HepG2 (cell line): ENCODE data around the gene ATOH8. TPM values are rescaled to one million over a fixed set of nuclear protein-coding genes. Genes with fewer than 3 reads are reported as not detected.
A peak's percentile ranks its signal among the peaks of the same experiment; 100 is the strongest.

Experiments
- CENPT ChIP-seq: sonication (generic); formaldehyde crosslinking; IDR thresholded peaks from 2 replicates; pipeline ENCODE4 v1.8.0; 2022; ENCODE audit warnings: low read depth, mild to moderate bottlenecking, moderate library complexity, missing genetic modification reagents
- CREM ChIP-seq, 2 experiments: sonication (generic) in 1 of 2; formaldehyde crosslinking in 1 of 2; IDR thresholded peaks; 2 replicates each; pipeline versions ENCODE4 v1.4.0 to v1.6.1; 2016 to 2020; ENCODE audit warnings: antibody characterized with exemption in 1 of 2, mild to moderate bottlenecking in 1 of 2, missing genetic modification reagents in 1 of 2
- MATR3 ChIP-seq: sonication (generic); formaldehyde crosslinking; IDR thresholded peaks from 2 replicates; pipeline ENCODE4 v1.4.0; 2020; ENCODE audit warnings: missing genetic modification reagents
- MLLT10 ChIP-seq: sonication (generic); formaldehyde crosslinking; IDR thresholded peaks from 2 replicates; pipeline ENCODE4 v1.4.0; 2020; ENCODE audit warnings: missing genetic modification reagents
- POLR2G ChIP-seq: fragments of 200-400 bp; formaldehyde crosslinking; IDR thresholded peaks from 2 replicates; pipeline ENCODE4 v1.6.1; 2018; ENCODE audit warnings: mild to moderate bottlenecking, low read depth, low read length, moderate library complexity
- PRPF4 ChIP-seq: fragments of 200-400 bp; formaldehyde crosslinking; IDR thresholded peaks from 2 replicates; pipeline ENCODE4 v1.6.1; 2016; ENCODE audit warnings: low read length, low read depth; ENCODE audit not compliant: poor library complexity, severe bottlenecking
- RARG ChIP-seq: sonication (generic); formaldehyde crosslinking; IDR thresholded peaks from 2 replicates; pipeline ENCODE4 v1.4.0; 2020; ENCODE audit warnings: low read depth, mild to moderate bottlenecking, missing genetic modification reagents
- TSC22D2 ChIP-seq: sonication (generic); formaldehyde crosslinking; IDR thresholded peaks from 2 replicates; pipeline ENCODE4 v1.5.1; 2020; ENCODE audit warnings: missing genetic modification reagents, mild to moderate bottlenecking, borderline replicate concordance
- ZFP36 ChIP-seq: fragments of 150-350 bp; IDR thresholded peaks from 2 replicates; pipeline ENCODE4 v1.6.1; 2018; ENCODE audit warnings: borderline replicate concordance, low read length, low read depth; ENCODE audit not compliant: partially characterized antibody
- ZFP36L1 ChIP-seq: sonication (generic); formaldehyde crosslinking; IDR thresholded peaks from 2 replicates; pipeline ENCODE4 v1.8.0; 2022; ENCODE audit warnings: mild to moderate bottlenecking, missing genetic modification reagents, moderate library complexity
- ZMYM3 ChIP-seq: sonication (generic); formaldehyde crosslinking; IDR thresholded peaks from 2 replicates; pipeline ENCODE4 v1.5.1; 2020; ENCODE audit warnings: mild to moderate bottlenecking, missing genetic modification reagents
- ZNF124 ChIP-seq: sonication (generic); formaldehyde crosslinking; IDR thresholded peaks from 2 replicates; pipeline ENCODE4 v1.4.0; 2020; ENCODE audit warnings: missing genetic modification reagents
- ZNF674 ChIP-seq: sonication (generic); formaldehyde crosslinking; IDR thresholded peaks from 2 replicates; pipeline ENCODE4 v1.5.0; 2020; ENCODE audit warnings: low read depth, mild to moderate bottlenecking, missing genetic modification reagents
- ZNF678 ChIP-seq: sonication (generic); formaldehyde crosslinking; IDR thresholded peaks from 2 replicates; pipeline ENCODE4 v1.4.0; 2020; ENCODE audit warnings: mild to moderate bottlenecking, missing genetic modification reagents
- polyA plus RNA-seq, 8 experiments: library from polyadenylated mRNA; depleted of rRNA in 3 of 8; stranded (reverse) in 7 of 8; unstranded in 1 of 8; fragments of >200 nt; fragmentation: Illumina TruSeq in 4 of 8; extraction: Trizol in 4 of 8; gene quantifications; 2 replicates each; pipeline versions ENCODE4 v1.2.1 to v1.2.3, GENCODE V29; 2011 to 2016; ENCODE audit warnings: low read depth in 4 of 8, missing spikeins in 1 of 8, mixed read lengths in 1 of 8; ENCODE audit not compliant: insufficient read depth in 1 of 8
- total RNA-seq, 5 experiments: library from RNA; depleted of rRNA; stranded (reverse); fragments of >200 nt; fragmentation: Illumina TruSeq; extraction: Trizol; gene quantifications; 2 replicates each; pipeline ENCODE4 v1.2.3, GENCODE V29; 2016; ENCODE audit warnings: low read depth in 1 of 5
- TF ChIP-seq, protein P1 (sequence below): sonication (generic); formaldehyde crosslinking; IDR thresholded peaks from 2 replicates; pipeline ENCODE4 v1.9.0; 2021; ENCODE audit warnings: mild to moderate bottlenecking, missing genetic modification reagents
- TF ChIP-seq, protein P2 (sequence below): sonication (generic); formaldehyde crosslinking; IDR thresholded peaks from 2 replicates; pipeline ENCODE4 v1.5.0; 2020; ENCODE audit warnings: missing genetic modification reagents, mild to moderate bottlenecking, borderline replicate concordance
- TF ChIP-seq, protein P3 (sequence below): sonication (generic); formaldehyde crosslinking; conservative IDR thresholded peaks from 2 replicates; pipeline ENCODE4 v1.8.0; 2022; ENCODE audit warnings: low read depth, missing genetic modification reagents
- TF ChIP-seq, protein P4 (sequence below): IDR thresholded peaks from 2 replicates; pipeline ENCODE4 v1.6.1; 2016; ENCODE audit warnings: low read depth, borderline replicate concordance
- TF ChIP-seq, protein P5 (sequence below): sonication (generic); formaldehyde crosslinking; IDR thresholded peaks from 2 replicates; pipeline ENCODE4 v1.4.0; 2020; ENCODE audit warnings: missing genetic modification reagents, mild to moderate bottlenecking, borderline replicate concordance

Gene ATOH8
- total and polyA plus RNA-seq, 2 of the 13 experiments (the other 11 are each of a cell fraction or from before 2014, with no cell fraction given) = 0.13 to 0.61 TPM

DNA sequence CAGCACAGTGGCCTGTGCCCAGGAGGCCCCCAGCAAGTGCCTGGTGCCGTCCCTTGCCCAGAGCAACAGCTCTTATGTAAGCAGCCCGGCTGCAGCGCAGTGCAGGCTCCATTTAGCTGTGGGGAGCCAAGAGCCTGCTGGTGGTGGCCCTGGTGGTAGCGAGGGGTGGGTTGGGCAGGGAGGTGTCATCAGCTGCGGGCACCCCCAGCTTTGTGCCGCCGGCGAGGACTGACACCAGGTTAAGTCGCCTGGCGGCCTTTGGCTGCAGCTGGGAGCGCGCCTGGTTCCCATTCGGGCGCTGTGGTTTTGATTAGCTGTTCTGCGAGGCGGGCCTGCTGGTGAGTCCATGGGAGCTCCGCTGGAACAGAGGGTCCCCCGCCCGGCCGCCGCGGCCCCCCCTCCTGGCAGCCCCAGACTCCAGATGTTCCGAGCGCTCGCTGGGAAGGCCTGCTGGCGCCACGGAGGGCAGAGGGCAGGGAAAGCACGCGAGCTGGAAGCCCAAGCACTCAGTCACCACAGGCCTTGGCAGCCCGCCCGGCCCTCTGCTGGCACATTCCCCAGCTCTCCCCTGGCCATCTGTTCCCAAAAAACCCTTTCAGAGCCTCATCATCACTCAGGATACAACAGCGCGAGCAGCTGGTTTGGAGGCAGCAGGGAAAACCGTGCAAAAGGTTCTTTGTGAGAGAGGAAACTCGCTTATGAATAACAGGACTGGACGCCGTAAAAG lies 18.4 kb downstream of the ATOH8 start (continued):
- no peak for TF ChIP-seq ZMYM3 (CRISPR knock-in tag)
- TF ChIP-seq ZNF678 (CRISPR knock-in tag) = no peak
- TF ChIP-seq ZFP36 = no peak
- no peak for TF ChIP-seq ZNF674 (CRISPR knock-in tag)
- TF ChIP-seq PRPF4 = no peak
- TF ChIP-seq, protein P1, sequence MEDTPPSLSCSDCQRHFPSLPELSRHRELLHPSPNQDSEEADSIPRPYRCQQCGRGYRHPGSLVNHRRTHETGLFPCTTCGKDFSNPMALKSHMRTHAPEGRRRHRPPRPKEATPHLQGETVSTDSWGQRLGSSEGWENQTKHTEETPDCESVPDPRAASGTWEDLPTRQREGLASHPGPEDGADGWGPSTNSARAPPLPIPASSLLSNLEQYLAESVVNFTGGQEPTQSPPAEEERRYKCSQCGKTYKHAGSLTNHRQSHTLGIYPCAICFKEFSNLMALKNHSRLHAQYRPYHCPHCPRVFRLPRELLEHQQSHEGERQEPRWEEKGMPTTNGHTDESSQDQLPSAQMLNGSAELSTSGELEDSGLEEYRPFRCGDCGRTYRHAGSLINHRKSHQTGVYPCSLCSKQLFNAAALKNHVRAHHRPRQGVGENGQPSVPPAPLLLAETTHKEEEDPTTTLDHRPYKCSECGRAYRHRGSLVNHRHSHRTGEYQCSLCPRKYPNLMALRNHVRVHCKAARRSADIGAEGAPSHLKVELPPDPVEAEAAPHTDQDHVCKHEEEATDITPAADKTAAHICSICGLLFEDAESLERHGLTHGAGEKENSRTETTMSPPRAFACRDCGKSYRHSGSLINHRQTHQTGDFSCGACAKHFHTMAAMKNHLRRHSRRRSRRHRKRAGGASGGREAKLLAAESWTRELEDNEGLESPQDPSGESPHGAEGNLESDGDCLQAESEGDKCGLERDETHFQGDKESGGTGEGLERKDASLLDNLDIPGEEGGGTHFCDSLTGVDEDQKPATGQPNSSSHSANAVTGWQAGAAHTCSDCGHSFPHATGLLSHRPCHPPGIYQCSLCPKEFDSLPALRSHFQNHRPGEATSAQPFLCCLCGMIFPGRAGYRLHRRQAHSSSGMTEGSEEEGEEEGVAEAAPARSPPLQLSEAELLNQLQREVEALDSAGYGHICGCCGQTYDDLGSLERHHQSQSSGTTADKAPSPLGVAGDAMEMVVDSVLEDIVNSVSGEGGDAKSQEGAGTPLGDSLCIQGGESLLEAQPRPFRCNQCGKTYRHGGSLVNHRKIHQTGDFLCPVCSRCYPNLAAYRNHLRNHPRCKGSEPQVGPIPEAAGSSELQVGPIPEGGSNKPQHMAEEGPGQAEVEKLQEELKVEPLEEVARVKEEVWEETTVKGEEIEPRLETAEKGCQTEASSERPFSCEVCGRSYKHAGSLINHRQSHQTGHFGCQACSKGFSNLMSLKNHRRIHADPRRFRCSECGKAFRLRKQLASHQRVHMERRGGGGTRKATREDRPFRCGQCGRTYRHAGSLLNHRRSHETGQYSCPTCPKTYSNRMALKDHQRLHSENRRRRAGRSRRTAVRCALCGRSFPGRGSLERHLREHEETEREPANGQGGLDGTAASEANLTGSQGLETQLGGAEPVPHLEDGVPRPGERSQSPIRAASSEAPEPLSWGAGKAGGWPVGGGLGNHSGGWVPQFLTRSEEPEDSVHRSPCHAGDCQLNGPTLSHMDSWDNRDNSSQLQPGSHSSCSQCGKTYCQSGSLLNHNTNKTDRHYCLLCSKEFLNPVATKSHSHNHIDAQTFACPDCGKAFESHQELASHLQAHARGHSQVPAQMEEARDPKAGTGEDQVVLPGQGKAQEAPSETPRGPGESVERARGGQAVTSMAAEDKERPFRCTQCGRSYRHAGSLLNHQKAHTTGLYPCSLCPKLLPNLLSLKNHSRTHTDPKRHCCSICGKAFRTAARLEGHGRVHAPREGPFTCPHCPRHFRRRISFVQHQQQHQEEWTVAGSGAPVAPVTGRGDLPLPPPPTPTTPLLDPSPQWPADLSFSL (CRISPR knock-in tag) = no peak
- TF ChIP-seq CENPT = 0 out of 2 replicates have a peak, but pooled peaks have one; percentile 47
- no peak for TF ChIP-seq RARG (CRISPR knock-in tag)
- no peak for TF ChIP-seq TSC22D2 (CRISPR knock-in tag)
- TF ChIP-seq, protein P2, sequence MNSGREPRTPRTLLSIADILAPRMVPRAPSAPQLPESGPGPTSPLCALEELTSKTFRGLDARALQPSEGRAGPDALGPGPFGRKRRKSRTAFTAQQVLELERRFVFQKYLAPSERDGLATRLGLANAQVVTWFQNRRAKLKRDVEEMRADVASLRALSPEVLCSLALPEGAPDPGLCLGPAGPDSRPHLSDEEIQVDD = no peak
- no peak for TF ChIP-seq POLR2G
- TF ChIP-seq, protein P3, sequence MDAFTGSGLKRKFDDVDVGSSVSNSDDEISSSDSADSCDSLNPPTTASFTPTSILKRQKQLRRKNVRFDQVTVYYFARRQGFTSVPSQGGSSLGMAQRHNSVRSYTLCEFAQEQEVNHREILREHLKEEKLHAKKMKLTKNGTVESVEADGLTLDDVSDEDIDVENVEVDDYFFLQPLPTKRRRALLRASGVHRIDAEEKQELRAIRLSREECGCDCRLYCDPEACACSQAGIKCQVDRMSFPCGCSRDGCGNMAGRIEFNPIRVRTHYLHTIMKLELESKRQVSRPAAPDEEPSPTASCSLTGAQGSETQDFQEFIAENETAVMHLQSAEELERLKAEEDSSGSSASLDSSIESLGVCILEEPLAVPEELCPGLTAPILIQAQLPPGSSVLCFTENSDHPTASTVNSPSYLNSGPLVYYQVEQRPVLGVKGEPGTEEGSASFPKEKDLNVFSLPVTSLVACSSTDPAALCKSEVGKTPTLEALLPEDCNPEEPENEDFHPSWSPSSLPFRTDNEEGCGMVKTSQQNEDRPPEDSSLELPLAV (CRISPR knock-in tag) = no peak
- TF ChIP-seq ZNF124 (CRISPR knock-in tag) = no peak
- no peak for TF ChIP-seq MLLT10 (CRISPR knock-in tag)
- no peak for TF ChIP-seq CREM (IDR thresholded peaks at IDR 0.05)
- no peak for TF ChIP-seq CREM (CRISPR knock-in tag; IDR thresholded peaks at IDR 0.05)
- TF ChIP-seq, protein P4, sequence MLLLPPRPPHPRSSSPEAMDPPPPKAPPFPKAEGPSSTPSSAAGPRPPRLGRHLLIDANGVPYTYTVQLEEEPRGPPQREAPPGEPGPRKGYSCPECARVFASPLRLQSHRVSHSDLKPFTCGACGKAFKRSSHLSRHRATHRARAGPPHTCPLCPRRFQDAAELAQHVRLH (CRISPR knock-in tag) = peak; percentile 46; the same call in 1 of the 2 replicates
- no peak for TF ChIP-seq ZFP36L1 (CRISPR knock-in tag)
- TF ChIP-seq, protein P5, sequence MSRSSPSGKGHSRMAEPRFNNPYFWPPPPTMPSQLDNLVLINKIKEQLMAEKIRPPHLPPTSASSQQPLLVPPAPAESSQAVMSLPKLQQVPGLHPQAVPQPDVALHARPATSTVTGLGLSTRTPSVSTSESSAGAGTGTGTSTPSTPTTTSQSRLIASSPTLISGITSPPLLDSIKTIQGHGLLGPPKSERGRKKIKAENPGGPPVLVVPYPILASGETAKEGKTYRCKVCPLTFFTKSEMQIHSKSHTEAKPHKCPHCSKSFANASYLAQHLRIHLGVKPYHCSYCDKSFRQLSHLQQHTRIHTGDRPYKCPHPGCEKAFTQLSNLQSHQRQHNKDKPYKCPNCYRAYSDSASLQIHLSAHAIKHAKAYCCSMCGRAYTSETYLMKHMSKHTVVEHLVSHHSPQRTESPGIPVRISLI (CRISPR knock-in tag) = no peak
- no peak for TF ChIP-seq MATR3 (CRISPR knock-in tag)
